Measurements from ENCODE around the gene CERS1.

Gene CERS1

GRCh38 chr19:18856385-18857126 is 39.4 kb downstream of the CERS1 start:
- no peak for DNase-seq (ENCODE audit: low read depth in 2 of 2)

DNA sequence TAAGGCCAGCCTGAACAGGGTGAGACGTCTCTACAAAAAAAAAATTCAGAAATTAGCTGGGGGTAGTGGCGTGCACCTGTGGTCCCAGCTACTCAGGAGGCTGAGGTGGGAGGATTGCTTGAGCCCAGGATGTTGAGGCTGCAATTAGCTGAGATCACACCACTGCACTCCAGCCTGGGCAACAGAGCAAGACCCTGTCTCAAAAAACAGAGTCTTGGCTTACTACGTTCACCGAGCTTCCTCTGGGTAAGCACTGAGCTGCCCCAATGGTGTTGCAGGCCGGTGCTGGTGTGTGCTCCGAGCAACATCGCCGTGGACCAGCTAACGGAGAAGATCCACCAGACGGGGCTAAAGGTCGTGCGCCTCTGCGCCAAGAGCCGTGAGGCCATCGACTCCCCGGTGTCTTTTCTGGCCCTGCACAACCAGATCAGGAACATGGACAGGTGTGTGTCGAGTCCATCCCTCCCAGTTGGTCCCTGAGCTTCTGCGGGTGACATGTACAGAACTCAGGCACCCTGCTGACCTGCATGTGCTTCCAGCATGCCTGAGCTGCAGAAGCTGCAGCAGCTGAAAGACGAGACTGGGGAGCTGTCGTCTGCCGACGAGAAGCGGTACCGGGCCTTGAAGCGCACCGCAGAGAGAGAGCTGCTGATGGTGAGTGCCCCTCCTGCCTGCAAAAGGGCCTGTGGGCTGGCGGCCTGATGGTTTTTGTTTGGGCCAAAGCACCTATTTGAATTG is 40.1 kb downstream of the CERS1 start:
- no peak for DNase-seq (ENCODE audit: low read depth in 2 of 2)

DNA sequence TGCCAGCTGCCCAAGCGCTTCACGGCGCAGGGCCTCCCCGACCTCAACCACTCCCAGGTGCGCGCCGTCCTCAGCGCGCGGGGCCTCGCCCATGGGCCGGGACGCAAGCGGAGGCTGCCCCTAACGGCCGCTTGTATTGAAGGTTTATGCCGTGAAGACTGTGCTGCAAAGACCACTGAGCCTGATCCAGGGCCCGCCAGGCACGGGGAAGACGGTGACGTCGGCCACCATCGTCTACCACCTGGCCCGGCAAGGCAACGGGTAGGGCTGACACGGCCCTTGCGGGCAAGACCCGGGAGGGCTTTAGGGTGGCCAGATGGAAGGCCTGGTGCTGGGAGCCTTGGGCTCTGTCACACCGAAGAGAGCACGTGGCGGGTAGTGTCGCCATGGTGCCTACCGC is 41.0 kb downstream of the CERS1 start:
- DNase-seq (ENCODE audit: low read depth in 2 of 2) = no peak

GRCh38 chr19:18853755-18854427 is 42.1 kb downstream of the CERS1 start:
- no peak for DNase-seq (ENCODE audit: low read depth in 2 of 2)

- no peak for DNase-seq (ENCODE audit: low read depth in 2 of 2)
Measured at GRCh38 chr19:18852648-18853047, 43.3 kb downstream of the CERS1 start.

DNA sequence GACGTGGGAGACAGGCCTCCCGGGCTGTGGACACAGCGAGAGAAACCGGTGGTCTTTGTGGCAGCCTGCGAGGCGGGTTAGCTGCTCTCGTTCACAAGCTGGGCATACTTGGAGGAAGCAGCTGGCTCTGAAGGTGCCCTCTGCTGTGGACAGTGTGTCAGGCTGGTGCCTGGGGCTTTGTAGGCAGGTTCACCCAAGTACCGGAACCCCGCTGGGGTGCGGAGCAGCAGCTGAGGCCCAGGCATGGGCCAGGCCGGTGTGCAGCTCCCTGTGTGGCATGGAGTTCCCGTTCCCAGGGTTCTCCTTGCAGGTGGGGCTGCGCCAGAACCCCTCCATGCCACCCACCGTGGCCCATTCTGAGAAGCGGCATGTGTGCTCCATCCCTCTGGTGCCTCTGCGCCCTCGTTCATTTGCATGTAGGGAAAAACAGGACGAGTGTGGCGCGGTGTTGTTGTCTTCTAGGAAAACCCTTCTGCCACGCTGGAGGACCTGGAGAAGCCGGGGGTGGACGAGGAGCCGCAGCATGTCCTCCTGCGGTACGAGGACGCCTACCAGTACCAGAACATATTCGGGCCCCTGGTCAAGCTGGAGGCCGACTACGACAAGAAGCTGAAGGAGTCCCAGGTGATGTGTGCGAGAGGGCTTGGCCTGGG is 44.2 kb downstream of the CERS1 start:
- DNase-seq (ENCODE audit: low read depth in 2 of 2) = no peak

- no peak for DNase-seq (ENCODE audit: low read depth in 2 of 2)
Measured at GRCh38 chr19:18850471-18851375, 45.2 kb downstream of the CERS1 start.

DNA sequence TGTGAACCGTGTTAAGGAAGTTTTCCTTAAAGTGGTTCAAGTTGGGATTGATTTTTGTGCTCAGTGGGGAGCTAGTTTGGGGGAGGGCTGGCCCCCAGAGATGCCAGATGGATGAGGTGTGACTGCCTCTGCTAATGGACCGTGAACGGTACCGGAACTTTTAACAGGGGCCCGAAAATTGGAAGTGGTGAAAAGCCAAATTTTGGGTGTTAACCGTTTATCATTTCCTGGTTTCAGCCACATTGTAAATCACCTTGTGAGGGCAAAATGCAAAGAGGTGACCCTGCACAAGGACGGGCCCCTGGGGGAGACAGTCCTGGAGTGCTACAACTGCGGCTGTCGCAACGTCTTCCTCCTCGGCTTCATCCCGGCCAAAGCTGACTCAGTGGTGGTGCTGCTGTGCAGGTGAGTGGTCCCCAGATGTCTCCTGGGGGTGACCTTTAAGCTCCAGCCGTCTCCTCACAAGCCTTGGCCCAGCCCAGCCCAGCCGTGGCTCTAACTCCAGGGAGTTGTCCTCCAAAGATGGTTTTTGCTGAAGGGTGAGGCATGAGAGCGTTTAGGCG is 46.0 kb downstream of the CERS1 start:
- DNase-seq (ENCODE audit: low read depth in 2 of 2) = no peak

DNA sequence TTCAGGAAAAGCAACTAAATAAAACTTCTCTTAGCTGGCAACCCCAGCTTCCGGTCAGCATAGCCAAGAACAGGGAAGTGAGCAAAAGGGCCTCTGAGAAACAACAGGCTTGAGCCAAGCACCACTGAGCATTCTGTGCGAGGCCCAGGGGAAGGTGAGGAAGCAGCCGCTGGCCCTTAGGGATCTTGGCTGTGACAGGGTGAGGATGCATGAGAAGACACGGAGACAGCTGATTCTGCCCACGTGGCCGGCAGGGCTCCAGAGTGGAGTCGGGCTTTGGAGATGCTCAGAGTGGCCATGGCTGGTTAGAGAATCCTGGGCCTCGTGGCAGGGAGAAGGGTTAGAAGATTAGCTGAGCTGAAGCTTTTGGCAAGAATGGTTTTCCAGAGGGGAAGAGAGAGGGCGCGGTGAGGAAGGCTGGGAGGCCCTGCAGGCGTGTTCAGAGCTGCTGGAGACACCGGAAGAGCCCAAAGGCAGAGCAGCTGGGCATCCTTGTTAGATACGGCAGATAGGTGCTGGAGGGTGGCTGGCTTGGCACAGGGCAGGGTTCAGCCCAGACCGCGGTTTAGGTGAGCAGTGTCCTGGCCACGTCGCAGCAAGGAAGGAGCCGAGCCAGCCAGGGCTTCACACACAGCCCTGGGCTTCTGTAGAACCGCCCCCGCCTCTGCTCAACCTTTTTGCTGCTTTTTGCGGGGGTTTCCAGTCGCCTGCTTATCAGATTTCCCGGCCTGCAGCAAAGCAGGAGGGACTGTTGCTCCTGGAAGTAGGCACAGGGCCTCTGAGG is 46.9 kb downstream of the CERS1 start:
- no peak for DNase-seq (ENCODE audit: low read depth in 2 of 2)

DNA sequence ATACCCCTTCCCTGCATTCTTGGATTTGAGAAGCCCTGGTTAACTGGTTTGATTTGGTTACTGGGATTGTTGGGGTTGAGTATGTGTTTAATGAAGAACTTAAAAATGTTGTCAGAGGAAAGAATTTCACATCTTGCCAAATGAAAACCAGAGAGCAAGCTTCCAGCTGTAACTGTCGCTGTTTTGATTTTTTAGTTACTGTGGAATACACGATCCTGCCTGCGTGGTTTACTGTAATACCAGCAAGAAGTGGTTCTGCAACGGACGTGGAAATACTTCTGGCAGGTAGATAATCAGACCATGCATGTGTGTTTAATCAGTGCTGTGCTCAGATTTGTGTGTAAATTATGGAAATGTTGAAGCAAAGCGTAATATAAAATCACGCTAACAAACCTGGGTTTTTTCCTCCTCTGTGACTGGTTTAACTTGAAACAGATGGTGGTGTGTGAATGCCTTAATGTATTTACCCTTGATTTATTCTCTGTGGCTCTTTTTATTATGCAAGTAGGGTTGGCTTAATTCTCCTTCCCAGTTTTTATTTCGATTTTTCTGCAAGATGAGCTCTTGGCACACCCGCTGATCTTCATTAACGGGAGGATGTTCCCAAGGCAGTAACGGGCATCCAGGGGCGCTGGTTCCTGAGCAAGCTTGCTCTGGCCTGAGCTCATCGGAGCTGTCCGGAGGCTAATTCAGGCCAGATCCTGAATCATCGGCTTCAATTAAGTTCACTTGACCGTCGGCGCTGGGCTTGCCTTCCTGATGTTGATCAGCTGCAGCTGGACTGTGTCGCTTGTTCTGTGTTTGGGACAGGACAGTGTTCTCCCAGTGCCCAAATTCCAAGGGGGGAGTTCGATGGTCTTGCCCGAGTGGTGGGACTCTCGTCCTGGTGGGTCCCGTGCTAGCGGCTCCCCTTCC is 48.2 kb downstream of the CERS1 start:
- no peak for DNase-seq (ENCODE audit: low read depth in 2 of 2)

GRCh38 chr19:18846862-18847548 is 49.0 kb downstream of the CERS1 start:
- DNase-seq (ENCODE audit: low read depth in 2 of 2) = peak; percentile 26 to 55

- no peak for DNase-seq (ENCODE audit: low read depth in 2 of 2)
Measured at GRCh38 chr19:18845961-18846360, 50.0 kb downstream of the CERS1 start.

GRCh38 chr19:18844806-18845329 is 51.1 kb downstream of the CERS1 start:
- no peak for DNase-seq (ENCODE audit: low read depth in 2 of 2)

GRCh38 chr19:18843960-18844359 is 52.0 kb downstream of the CERS1 start:
- DNase-seq (ENCODE audit: low read depth in 2 of 2) = no peak

- DNase-seq (ENCODE audit: low read depth in 2 of 2) = no peak
Measured at GRCh38 chr19:18842166-18842565, 53.8 kb downstream of the CERS1 start.

DNA sequence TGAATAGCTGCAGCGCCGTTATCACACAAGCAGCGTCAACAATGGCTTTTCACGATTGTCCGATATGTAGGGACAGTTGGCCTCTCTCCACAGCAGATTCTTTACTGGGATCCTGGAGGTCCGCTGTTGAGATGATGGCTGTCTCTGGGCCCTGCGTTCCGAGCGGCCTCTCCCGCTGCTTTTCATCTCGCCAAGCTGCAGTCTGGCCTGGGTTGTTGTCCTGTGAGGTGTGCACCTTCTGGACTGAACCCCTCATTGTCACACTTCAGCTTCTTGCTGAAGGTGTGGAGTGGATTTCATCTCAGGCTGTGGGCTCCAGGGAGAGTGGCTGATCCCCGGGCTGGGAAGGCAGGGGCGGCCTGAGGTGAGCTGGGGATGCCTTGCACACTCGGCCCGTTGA is 54.6 kb downstream of the CERS1 start:
- DNase-seq (ENCODE audit: low read depth in 2 of 2) = no peak

DNA sequence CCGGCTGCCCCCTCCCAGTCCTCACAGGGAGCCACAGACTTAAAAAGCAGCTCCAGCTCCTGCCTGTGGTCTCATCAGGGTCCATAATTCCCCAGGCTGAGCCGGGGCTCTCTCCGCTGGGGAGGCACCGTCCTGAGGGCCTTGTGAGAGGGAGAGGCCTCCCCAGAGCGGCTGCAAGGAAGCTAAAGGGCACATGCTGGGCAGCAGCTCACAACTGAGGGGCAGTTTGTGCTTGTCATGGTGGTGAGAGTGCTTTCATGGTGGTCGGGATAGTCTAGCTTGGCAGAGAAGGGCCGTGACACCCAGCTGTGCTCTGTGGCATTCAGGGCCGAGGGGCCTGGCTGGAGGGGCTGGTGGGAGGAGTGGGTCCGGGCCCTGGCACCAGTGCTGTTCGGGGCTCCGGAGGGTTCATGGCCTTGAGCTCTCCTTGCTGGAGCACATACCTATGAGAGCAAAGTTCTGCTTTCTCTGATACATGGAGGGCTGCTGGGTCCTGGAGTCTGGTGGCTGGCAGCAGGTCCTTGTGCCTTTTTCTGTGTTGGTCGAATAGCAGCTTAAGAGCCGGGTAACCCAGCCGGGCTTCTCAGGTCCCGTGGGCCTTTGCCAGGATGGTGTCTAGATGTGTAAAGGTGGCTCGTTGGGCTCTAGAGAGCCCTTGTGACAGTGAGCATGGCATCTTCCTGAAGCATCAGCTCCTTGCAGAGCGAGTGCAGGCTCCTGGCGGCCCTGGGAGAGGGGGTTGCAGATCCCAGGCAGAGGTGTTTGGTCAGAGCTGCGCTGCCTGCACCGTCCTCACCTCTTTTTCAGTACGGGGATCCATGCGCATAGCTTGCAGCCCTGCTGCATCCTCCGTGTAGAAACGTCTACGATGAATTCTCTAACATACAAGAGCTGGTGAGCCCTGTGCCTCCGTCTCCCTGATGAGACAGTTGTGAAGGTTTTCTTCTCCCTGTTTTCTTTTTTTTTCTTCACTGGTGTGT is 55.4 kb downstream of the CERS1 start:
- no peak for DNase-seq (ENCODE audit: low read depth in 2 of 2)

Data from stimulated activated CD4-positive, alpha-beta T cell treated with anti-CD3 and anti-CD28 coated beads, Interleukin-12 subunit alpha, Interleukin-12 subunit beta, amount 100 ng/mL, for 24 hours (primary cell).